OCI-LY7 (cell line): ENCODE results near the gene NELL1. TPM values are rescaled to one million over a fixed set of nuclear protein-coding genes. Genes with fewer than 3 reads are reported as not detected.
"Not testable (repeated sequence)": the region's sequence is repeated elsewhere in the genome, so short reads cannot be mapped to it uniquely, and the experiment has no call there.

Experiments used
- BruUV-seq: library from RNA; stranded (reverse); fragments of 400-500 nt; replicated peaks from 2 replicates; lab custom pipeline; 2021; lab: Mats Ljungman, UMichigan
- CTCF ChIA-PET: fragments of 300-600 bp; sonication (Branson Sonifier 250); formaldehyde crosslinking; loops from one replicate; lab custom pipeline; 2022; ENCODE audit warnings: antibody characterized with exemption; ENCODE audit not compliant: unreplicated experiment; lab: Charles Lee
- POLR2A ChIA-PET: fragments of 300-600 bp; sonication (Branson Sonifier 250); formaldehyde crosslinking; loops from one replicate; lab custom pipeline; 2022; ENCODE audit warnings: antibody characterized with exemption; lab: Charles Lee
- DNase-seq: peaks from one replicate; pipeline ENCODE4 v3.0.0-alpha.2; 2015; ENCODE audit warnings: low spot score
- H2AFZ ChIP-seq: fragments of 200-600 bp; sonication (generic), shearing (Covaris generic); 2 replicates; pipeline ENCODE4 v1.6.1; 2014; ENCODE audit warnings: mild to moderate bottlenecking, antibody characterized with exemption, low read length, moderate library complexity
- H3K27ac ChIP-seq: fragments of 200-600 bp; sonication (generic); 2 replicates; pipeline ENCODE4 v1.5.1; 2014; ENCODE audit warnings: mixed run types, low read depth, mild to moderate bottlenecking, moderate library complexity, low read length, inconsistent platforms; ENCODE audit not compliant: poor library complexity, severe bottlenecking
- H3K36me3 ChIP-seq: fragments of 200-600 bp; sonication (generic); 2 replicates; pipeline ENCODE4 v1.6.1; 2014; ENCODE audit warnings: mild to moderate bottlenecking, antibody characterized with exemption, low read length, moderate library complexity, mixed read lengths; ENCODE audit not compliant: insufficient read depth
- H3K4me1 ChIP-seq: fragments of 200-600 bp; sonication (generic); 2 replicates; pipeline ENCODE4 v1.5.1; 2014; ENCODE audit warnings: mild to moderate bottlenecking, low read length; ENCODE audit not compliant: insufficient read depth, poor library complexity, severe bottlenecking
- H3K4me2 ChIP-seq: fragments of 200-600 bp; sonication (generic); 2 replicates; pipeline ENCODE4 v1.6.1; 2014; ENCODE audit warnings: mild to moderate bottlenecking, low read length
- H3K4me3 ChIP-seq: fragments of 200-600 bp; sonication (generic); 2 replicates; pipeline ENCODE4 v1.5.1; 2014; ENCODE audit warnings: mild to moderate bottlenecking, low read depth, low read length; ENCODE audit not compliant: poor library complexity, severe bottlenecking
- H3K79me2 ChIP-seq: fragments of 200-600 bp; sonication (generic); 2 replicates; pipeline ENCODE4 v1.6.1; 2016; ENCODE audit warnings: low read depth, mild to moderate bottlenecking, low read length, moderate library complexity, mixed read lengths; ENCODE audit not compliant: insufficient read depth
- H3K9me2 ChIP-seq: fragments of 200-600 bp; sonication (generic); 2 replicates; pipeline ENCODE4 v1.6.1; 2016; ENCODE audit warnings: mild to moderate bottlenecking, low read length, mixed read lengths; ENCODE audit not compliant: insufficient read depth
- H3K9me3 ChIP-seq: fragments of 200-600 bp; sonication (generic); 2 replicates; pipeline ENCODE4 v1.6.1; 2014; ENCODE audit warnings: mild to moderate bottlenecking, mixed run types, low read length, mixed read lengths
- H4K20me1 ChIP-seq: fragments of 200-600 bp; sonication (generic); 2 replicates; pipeline ENCODE4 v1.6.1; 2014; ENCODE audit warnings: mild to moderate bottlenecking, antibody characterized with exemption, low read length, moderate library complexity, mixed read lengths; ENCODE audit not compliant: insufficient read depth
- EZH2phosphoT487 ChIP-seq: fragments of 200-600 bp; sonication (generic); IDR thresholded peaks from 2 replicates; pipeline ENCODE4 v1.6.1; 2018; ENCODE audit warnings: low read depth, borderline replicate concordance, mild to moderate bottlenecking, mixed run types, antibody characterized with exemption, low read length, moderate library complexity, mixed read lengths
- intact Hi-C: fragments of 100-400 bp; cut with micrococcal nuclease; formaldehyde crosslinking; loops from one replicate; pipeline ENCODE4 v1.10.0; 2022; ENCODE audit not compliant: unreplicated experiment
- total RNA-seq, 2 experiments: library from RNA; depleted of rRNA in 1 of 2; stranded (reverse); fragments of >200 nt in 1 of 2; shearing (Covaris generic) in 1 of 2; gene quantifications; 2 replicates each; pipeline ENCODE4 v1.2.3, GENCODE V29; 2014 to 2022
- TF ChIP-seq, protein P1 (sequence below): fragments of 200-600 bp; sonication (generic); conservative IDR thresholded peaks from 2 replicates; pipeline ENCODE4 v1.5.1; 2014; ENCODE audit warnings: mild to moderate bottlenecking, antibody characterized with exemption, low read length, moderate library complexity, mixed read lengths

NELL1 gene
- total RNA-seq, 2 experiments from 2014 or later: not detected

- H2AFZ ChIP-seq: no peak overlapping the region
- BruUV-seq: no TSS peak
- H3K9me2 ChIP-seq: no peaks in the 10 kb centered on the region
- H3K27ac ChIP-seq: no peak overlapping the region
- H3K9me3 ChIP-seq: no peaks in the 10 kb centered on the region
- TF ChIP-seq, protein P1, sequence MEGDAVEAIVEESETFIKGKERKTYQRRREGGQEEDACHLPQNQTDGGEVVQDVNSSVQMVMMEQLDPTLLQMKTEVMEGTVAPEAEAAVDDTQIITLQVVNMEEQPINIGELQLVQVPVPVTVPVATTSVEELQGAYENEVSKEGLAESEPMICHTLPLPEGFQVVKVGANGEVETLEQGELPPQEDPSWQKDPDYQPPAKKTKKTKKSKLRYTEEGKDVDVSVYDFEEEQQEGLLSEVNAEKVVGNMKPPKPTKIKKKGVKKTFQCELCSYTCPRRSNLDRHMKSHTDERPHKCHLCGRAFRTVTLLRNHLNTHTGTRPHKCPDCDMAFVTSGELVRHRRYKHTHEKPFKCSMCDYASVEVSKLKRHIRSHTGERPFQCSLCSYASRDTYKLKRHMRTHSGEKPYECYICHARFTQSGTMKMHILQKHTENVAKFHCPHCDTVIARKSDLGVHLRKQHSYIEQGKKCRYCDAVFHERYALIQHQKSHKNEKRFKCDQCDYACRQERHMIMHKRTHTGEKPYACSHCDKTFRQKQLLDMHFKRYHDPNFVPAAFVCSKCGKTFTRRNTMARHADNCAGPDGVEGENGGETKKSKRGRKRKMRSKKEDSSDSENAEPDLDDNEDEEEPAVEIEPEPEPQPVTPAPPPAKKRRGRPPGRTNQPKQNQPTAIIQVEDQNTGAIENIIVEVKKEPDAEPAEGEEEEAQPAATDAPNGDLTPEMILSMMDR: no peak
- no peak for TF ChIP-seq EZH2phosphoT487
- no peak for DNase-seq
- no peak overlapping the region for H3K4me3 ChIP-seq
- no peaks in the 10 kb centered on the region for H3K36me3 ChIP-seq
- no peak overlapping the region for H3K4me2 ChIP-seq
- POLR2A ChIA-PET: no interaction called here
- H3K79me2 ChIP-seq: no peaks in the 10 kb centered on the region
- CTCF ChIA-PET: no interaction called here
- H4K20me1 ChIP-seq: no peaks in the 10 kb centered on the region
- intact Hi-C loops: no loop called here
- H3K4me1 ChIP-seq: no peaks in the 10 kb centered on the region
Measured at GRCh38 chr11:21137803-21138202, 468.4 kb downstream of the NELL1 start.

- H3K4me2 ChIP-seq, intact Hi-C loops, H3K4me1 ChIP-seq, H2AFZ ChIP-seq, H3K9me3 ChIP-seq, H3K79me2 ChIP-seq, POLR2A ChIA-PET, BruUV-seq, H3K27ac ChIP-seq, CTCF ChIA-PET, H4K20me1 ChIP-seq, H3K4me3 ChIP-seq, H3K36me3 ChIP-seq, H3K9me2 ChIP-seq, DNase-seq: not testable (repeated sequence)
Measured at GRCh38 chr11:21141557-21141956, 472.2 kb downstream of the NELL1 start.

DNA sequence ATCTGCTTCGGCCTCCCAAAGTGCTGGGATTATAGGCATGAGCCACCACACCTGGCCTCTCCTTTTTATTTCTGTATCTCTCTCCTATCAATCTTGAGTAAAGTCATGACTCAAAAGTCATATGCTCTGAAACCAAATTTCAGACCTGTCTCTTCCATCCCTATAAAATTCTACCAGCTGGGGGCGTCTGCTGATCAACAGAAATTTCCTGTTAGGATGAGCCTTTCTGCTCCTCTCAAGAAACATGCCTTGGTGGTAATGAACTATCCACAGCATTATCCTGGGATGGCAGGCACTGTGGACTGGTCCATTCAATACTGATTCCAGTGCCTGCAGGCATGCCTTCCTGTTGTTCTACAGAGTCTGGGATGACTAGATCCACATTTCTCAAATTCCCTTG, 472.6 kb downstream of the NELL1 start:
- no peak for DNase-seq
- Histone ChIP-seq H3K9me3 (no peaks in the 10 kb centered on the region), H4K20me1 (no peaks in the 10 kb centered on the region), H3K9me2 (no peaks in the 10 kb centered on the region), H3K4me3 (no peak overlapping the region), H3K27ac (no peak overlapping the region), H3K4me2 (no peak overlapping the region), H3K4me1 (no peaks in the 10 kb centered on the region), H3K36me3 (no peaks in the 10 kb centered on the region), H3K79me2 (no peaks in the 10 kb centered on the region), H2AFZ (no peak overlapping the region)
- BruUV-seq: no TSS peak
- intact Hi-C loops: no loop called here
- ChIA-PET CTCF (no interaction called here), POLR2A (no interaction called here)
- TF ChIP-seq EZH2phosphoT487: no peak
- TF ChIP-seq, protein P1: peak; percentile 54; the same call in 1 of the 2 replicates
